ENCODE measurements around the gene ABHD8.

- TF ChIP-seq CTCF (conservative IDR thresholded peaks at IDR 0.05; ENCODE audit: low read length) (no peak), EZH2phosphoT487 (IDR thresholded peaks at IDR 0.05; ENCODE audit: borderline replicate concordance) (no peak)
Observed at GRCh38 chr19:17348700-17349099, 45.5 kb upstream of the ABHD8 start.

All from Loucy (cell line).